ENCODE results near the gene BET1. TPM values are rescaled to one million over a fixed set of nuclear protein-coding genes. Genes with fewer than 3 reads are reported as not detected.

Gene BET1
- total RNA-seq, 4 donors from 2014 or later: 9.0 to 17.7 (median 15.7) TPM

GRCh38 chr7:93960986-93961385, 43.2 kb downstream of the BET1 start:
- intact Hi-C loops (cut with DNase I): no loop called here
- H3K27me3 ChIP-seq: no peaks in the 10 kb centered on the region
- no peaks in the 10 kb centered on the region for H3K4me1 ChIP-seq
- TF ChIP-seq POLR2A (IDR thresholded peaks at IDR 0.05): no peak
- no peak for TF ChIP-seq CTCF (IDR thresholded peaks at IDR 0.05)
- H3K36me3 ChIP-seq: no peaks in the 10 kb centered on the region
- no peaks in the 10 kb centered on the region for H3K9me3 ChIP-seq
- 84 to 86% methylated on average over 2 to 3 of the region's 3 CpGs for WGBS, 2 donors
- no peak overlapping the region for H3K4me3 ChIP-seq
- no peak for DNase-seq
- no peak overlapping the region for H3K27ac ChIP-seq

GRCh38 chr7:93958651-93959050, 45.5 kb downstream of the BET1 start:
- no peak overlapping the region for H3K4me3 ChIP-seq
- TF ChIP-seq CTCF (IDR thresholded peaks at IDR 0.05) (no peak), POLR2A (IDR thresholded peaks at IDR 0.05) (no peak)
- DNase-seq: no peak
- intact Hi-C loops (cut with DNase I): no loop called here
- 68 to 74% methylated on average over 3 of the region's 3 CpGs for WGBS, 2 donors
- H3K36me3 ChIP-seq: no peaks in the 10 kb centered on the region
- H3K27me3 ChIP-seq: no peaks in the 10 kb centered on the region
- H3K4me1 ChIP-seq: no peaks in the 10 kb centered on the region
- H3K27ac ChIP-seq: no peak overlapping the region
- no peaks in the 10 kb centered on the region for H3K9me3 ChIP-seq

GRCh38 chr7:93958216-93958615, 45.9 kb downstream of the BET1 start:
- intact Hi-C loops (cut with DNase I): no loop called here
- TF ChIP-seq CTCF (IDR thresholded peaks at IDR 0.05) (no peak), POLR2A (IDR thresholded peaks at IDR 0.05) (no peak)
- H3K36me3 ChIP-seq: no peaks in the 10 kb centered on the region
- no peaks in the 10 kb centered on the region for H3K4me1 ChIP-seq
- 65 to 89% methylated on average over 3 of the region's 3 CpGs for WGBS, 2 donors
- no peak for DNase-seq
- no peaks in the 10 kb centered on the region for H3K27me3 ChIP-seq
- H3K9me3 ChIP-seq: no peaks in the 10 kb centered on the region
- H3K27ac ChIP-seq: no peak overlapping the region
- no peak overlapping the region for H3K4me3 ChIP-seq

- intact Hi-C loops (cut with DNase I): no loop called here
- H3K4me3 ChIP-seq: no peak overlapping the region
- no peaks in the 10 kb centered on the region for H3K9me3 ChIP-seq
- TF ChIP-seq CTCF (IDR thresholded peaks at IDR 0.05) (no peak), POLR2A (IDR thresholded peaks at IDR 0.05) (no peak)
- DNase-seq: no peak
- no peaks in the 10 kb centered on the region for H3K36me3 ChIP-seq
- WGBS, 2 donors: 87% methylated on average over 1 of the region's 1 CpG
- no peak overlapping the region for H3K27ac ChIP-seq
- no peaks in the 10 kb centered on the region for H3K4me1 ChIP-seq
- no peaks in the 10 kb centered on the region for H3K27me3 ChIP-seq
Measured at GRCh38 chr7:93957767-93958166, 46.4 kb downstream of the BET1 start.

GRCh38 chr7:93955304-93955703, 48.9 kb downstream of the BET1 start:
- Histone ChIP-seq H3K9me3 (no peaks in the 10 kb centered on the region), H3K27me3 (no peaks in the 10 kb centered on the region), H3K4me3 (no peak overlapping the region), H3K4me1 (no peaks in the 10 kb centered on the region), H3K27ac (no peak overlapping the region), H3K36me3 (no peaks in the 10 kb centered on the region)
- TF ChIP-seq CTCF (IDR thresholded peaks at IDR 0.05) (no peak), POLR2A (IDR thresholded peaks at IDR 0.05) (no peak)
- intact Hi-C loops (cut with DNase I): no loop called here
- WGBS, 2 donors: 68 to 83% methylated on average over 2 of the region's 2 CpGs
- DNase-seq: no peak

Data from esophagus squamous epithelium (tissue), 5 donors.